ENCODE data around the gene CACYBP. TPM values are rescaled to one million over a fixed set of nuclear protein-coding genes. Genes with fewer than 3 reads are reported as not detected.

The CACYBP gene
- total and polyA plus RNA-seq, 2 experiments from 2014 or later = 209 to 453 TPM

DNA sequence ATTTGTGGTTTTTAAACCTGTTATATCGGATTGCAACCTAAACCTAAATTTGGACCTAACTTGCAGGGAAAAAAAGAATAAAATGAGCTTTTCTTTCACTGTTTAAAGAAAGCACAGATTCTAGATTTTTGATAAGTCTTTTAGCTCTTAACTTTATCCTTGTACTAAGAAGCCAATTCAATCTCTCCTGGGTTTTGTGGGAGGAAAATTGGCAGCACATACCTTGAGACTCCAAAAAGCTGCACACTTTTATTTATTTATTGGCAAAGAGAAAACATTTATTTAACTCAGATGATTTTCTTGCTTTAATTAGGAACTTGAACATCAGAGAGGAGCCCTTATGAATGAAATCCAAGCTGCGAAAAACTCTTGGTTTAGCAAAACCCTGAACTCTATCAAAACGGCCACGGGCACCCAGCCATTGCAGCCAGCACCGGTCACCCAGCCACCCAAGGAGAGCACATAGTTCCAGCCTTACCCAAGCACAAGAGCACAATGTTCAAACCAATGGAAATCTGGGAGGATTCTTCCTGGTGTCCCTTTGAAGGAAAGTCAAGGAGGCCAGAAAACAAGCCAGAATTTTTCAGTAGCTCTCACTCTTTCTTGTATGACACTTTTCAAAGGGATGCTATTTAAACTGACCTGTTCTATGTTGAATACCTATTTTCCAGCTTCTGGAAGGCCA is 10.1 kb upstream of the CACYBP start:
- H3F3A ChIP-seq (replicated peaks; ENCODE audit: low read depth) = peaks cover 30% of the 10 kb centered on the region; the same call in 1 of the 2 replicates
- H3K4me3 ChIP-seq = no peak overlapping the region
- peaks cover 2% of the 10 kb centered on the region for H3K27me3 Mint-ChIP-seq (ENCODE audit: insufficient read depth, low read depth, poor library complexity)
- no peaks in the 10 kb centered on the region for H3K9me2 ChIP-seq (ENCODE audit: insufficient read depth)
- no peak overlapping the region for H2AFZ ChIP-seq
- DNase-seq (ENCODE audit: low spot score) (no peak), ATAC-seq (no peak)
- 0 out of 2 replicates have a peak overlapping the region, but pooled peaks have one; percentile 0 for H3K27ac ChIP-seq (ENCODE audit: low read depth)
- H3K9me3 Mint-ChIP-seq = no peaks in the 10 kb centered on the region
- H3K4me2 ChIP-seq = no peak overlapping the region
- peaks cover 2% of the 10 kb centered on the region; the same call in 1 of the 2 replicates for H3K79me2 ChIP-seq (replicated peaks; ENCODE audit: insufficient read depth)
- no peak overlapping the region for H3K27ac Mint-ChIP-seq
- no peak overlapping the region for H3K4me3 Mint-ChIP-seq
- peaks cover 44% of the 10 kb centered on the region for H3K36me3 ChIP-seq (ENCODE audit: insufficient read depth)
- H3K4me1 Mint-ChIP-seq = no peaks in the 10 kb centered on the region; the same call in 2 of the 3 replicates
- peaks cover 61% of the 10 kb centered on the region for H3K36me3 Mint-ChIP-seq (ENCODE audit: low read depth)
- no peaks in the 10 kb centered on the region for H3K4me1 ChIP-seq (ENCODE audit: insufficient read depth)
- no peak for TF ChIP-seq EZH2phosphoT487 (IDR thresholded peaks at IDR 0.05; ENCODE audit: unreplicated experiment)
- no peak for TF ChIP-seq ZNF114 (CRISPR knock-in tag; IDR thresholded peaks at IDR 0.05)
- TF ChIP-seq, protein P1, sequence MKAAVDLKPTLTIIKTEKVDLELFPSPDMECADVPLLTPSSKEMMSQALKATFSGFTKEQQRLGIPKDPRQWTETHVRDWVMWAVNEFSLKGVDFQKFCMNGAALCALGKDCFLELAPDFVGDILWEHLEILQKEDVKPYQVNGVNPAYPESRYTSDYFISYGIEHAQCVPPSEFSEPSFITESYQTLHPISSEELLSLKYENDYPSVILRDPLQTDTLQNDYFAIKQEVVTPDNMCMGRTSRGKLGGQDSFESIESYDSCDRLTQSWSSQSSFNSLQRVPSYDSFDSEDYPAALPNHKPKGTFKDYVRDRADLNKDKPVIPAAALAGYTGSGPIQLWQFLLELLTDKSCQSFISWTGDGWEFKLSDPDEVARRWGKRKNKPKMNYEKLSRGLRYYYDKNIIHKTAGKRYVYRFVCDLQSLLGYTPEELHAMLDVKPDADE (IDR thresholded peaks at IDR 0.05) = no peak
- TF ChIP-seq, protein P2, sequence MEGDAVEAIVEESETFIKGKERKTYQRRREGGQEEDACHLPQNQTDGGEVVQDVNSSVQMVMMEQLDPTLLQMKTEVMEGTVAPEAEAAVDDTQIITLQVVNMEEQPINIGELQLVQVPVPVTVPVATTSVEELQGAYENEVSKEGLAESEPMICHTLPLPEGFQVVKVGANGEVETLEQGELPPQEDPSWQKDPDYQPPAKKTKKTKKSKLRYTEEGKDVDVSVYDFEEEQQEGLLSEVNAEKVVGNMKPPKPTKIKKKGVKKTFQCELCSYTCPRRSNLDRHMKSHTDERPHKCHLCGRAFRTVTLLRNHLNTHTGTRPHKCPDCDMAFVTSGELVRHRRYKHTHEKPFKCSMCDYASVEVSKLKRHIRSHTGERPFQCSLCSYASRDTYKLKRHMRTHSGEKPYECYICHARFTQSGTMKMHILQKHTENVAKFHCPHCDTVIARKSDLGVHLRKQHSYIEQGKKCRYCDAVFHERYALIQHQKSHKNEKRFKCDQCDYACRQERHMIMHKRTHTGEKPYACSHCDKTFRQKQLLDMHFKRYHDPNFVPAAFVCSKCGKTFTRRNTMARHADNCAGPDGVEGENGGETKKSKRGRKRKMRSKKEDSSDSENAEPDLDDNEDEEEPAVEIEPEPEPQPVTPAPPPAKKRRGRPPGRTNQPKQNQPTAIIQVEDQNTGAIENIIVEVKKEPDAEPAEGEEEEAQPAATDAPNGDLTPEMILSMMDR (conservative IDR thresholded peaks at IDR 0.05; ENCODE audit: low read depth in 2 of 2) = no peak
- TF ChIP-seq CREB1 (CRISPR knock-in tag; IDR thresholded peaks at IDR 0.05; ENCODE audit: low read depth) = no peak
- H3K27me3 ChIP-seq (ENCODE audit: insufficient read depth) = no peaks in the 10 kb centered on the region
- H4K20me1 ChIP-seq (replicated peaks; ENCODE audit: insufficient read depth) = no peaks in the 10 kb centered on the region

DNA sequence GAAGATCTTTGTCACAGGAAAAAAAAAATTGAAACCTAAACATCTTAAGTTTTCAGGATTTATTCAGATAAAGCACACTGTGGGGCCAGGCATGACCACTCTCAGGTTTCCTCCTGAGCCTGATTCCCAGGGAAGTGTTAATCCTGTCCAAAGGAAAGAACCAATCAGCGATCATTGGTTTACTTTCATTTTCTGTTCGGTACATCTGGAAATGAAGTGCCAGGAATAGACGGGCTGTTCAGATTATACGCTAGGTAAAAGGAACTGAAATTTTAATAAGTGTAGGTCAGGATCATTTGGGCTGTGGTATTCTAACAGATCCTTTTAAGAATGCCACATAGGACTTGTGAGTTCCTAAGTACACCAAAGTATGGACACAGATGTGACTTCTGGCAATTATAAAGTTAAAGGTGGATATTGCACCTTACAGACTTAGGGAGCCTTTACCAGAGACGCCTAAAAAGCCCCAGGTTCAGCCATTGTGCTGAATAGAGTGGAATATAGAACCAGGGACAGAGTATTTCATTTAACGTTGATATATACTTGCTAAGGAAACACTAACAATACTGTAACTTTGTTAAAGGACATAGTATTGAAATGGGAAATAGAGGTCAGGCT is 9.3 kb upstream of the CACYBP start:
- DNase-seq (ENCODE audit: low spot score) = no peak
- Histone ChIP-seq H3F3A (replicated peaks; ENCODE audit: low read depth) (peaks cover 26% of the 10 kb centered on the region; the same call in 1 of the 2 replicates), H3K9me2 (ENCODE audit: insufficient read depth) (no peaks in the 10 kb centered on the region), H4K20me1 (replicated peaks; ENCODE audit: insufficient read depth) (no peaks in the 10 kb centered on the region; the same call in 1 of the 2 replicates), H2AFZ (no peak overlapping the region), H3K36me3 (ENCODE audit: insufficient read depth) (peaks cover 44% of the 10 kb centered on the region), H3K4me3 (no peak overlapping the region), H3K4me2 (no peak overlapping the region), H3K4me1 (ENCODE audit: insufficient read depth) (no peaks in the 10 kb centered on the region), H3K27ac (ENCODE audit: low read depth) (no peak overlapping the region), H3K79me2 (replicated peaks; ENCODE audit: insufficient read depth) (peaks cover 2% of the 10 kb centered on the region; the same call in 1 of the 2 replicates), H3K27me3 (ENCODE audit: insufficient read depth) (no peaks in the 10 kb centered on the region)
- ATAC-seq = no peak
- no peak overlapping the region for H3K27ac Mint-ChIP-seq
- H3K4me3 Mint-ChIP-seq = no peak overlapping the region
- no peaks in the 10 kb centered on the region; the same call in 2 of the 3 replicates for H3K4me1 Mint-ChIP-seq
- no peaks in the 10 kb centered on the region for H3K9me3 Mint-ChIP-seq
- H3K27me3 Mint-ChIP-seq (ENCODE audit: insufficient read depth, low read depth, poor library complexity) = peaks cover 2% of the 10 kb centered on the region
- H3K36me3 Mint-ChIP-seq (ENCODE audit: low read depth) = peaks cover 54% of the 10 kb centered on the region
- no peak for TF ChIP-seq ZNF114 (CRISPR knock-in tag; IDR thresholded peaks at IDR 0.05)
- TF ChIP-seq STAT1 (IDR thresholded peaks at IDR 0.05; ENCODE audit: unreplicated experiment) = no peak
- no peak for TF ChIP-seq NANOG (IDR thresholded peaks at IDR 0.05; ENCODE audit: borderline replicate concordance)
- TF ChIP-seq, protein P3, sequence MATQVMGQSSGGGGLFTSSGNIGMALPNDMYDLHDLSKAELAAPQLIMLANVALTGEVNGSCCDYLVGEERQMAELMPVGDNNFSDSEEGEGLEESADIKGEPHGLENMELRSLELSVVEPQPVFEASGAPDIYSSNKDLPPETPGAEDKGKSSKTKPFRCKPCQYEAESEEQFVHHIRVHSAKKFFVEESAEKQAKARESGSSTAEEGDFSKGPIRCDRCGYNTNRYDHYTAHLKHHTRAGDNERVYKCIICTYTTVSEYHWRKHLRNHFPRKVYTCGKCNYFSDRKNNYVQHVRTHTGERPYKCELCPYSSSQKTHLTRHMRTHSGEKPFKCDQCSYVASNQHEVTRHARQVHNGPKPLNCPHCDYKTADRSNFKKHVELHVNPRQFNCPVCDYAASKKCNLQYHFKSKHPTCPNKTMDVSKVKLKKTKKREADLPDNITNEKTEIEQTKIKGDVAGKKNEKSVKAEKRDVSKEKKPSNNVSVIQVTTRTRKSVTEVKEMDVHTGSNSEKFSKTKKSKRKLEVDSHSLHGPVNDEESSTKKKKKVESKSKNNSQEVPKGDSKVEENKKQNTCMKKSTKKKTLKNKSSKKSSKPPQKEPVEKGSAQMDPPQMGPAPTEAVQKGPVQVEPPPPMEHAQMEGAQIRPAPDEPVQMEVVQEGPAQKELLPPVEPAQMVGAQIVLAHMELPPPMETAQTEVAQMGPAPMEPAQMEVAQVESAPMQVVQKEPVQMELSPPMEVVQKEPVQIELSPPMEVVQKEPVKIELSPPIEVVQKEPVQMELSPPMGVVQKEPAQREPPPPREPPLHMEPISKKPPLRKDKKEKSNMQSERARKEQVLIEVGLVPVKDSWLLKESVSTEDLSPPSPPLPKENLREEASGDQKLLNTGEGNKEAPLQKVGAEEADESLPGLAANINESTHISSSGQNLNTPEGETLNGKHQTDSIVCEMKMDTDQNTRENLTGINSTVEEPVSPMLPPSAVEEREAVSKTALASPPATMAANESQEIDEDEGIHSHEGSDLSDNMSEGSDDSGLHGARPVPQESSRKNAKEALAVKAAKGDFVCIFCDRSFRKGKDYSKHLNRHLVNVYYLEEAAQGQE (IDR thresholded peaks at IDR 0.05; ENCODE audit: unreplicated experiment) = no peak
- TF ChIP-seq, protein P1 (IDR thresholded peaks at IDR 0.05) = no peak
